SK-N-SH (cell line): Measurements from ENCODE around the gene NPAS1. TPM values are rescaled to one million over a fixed set of nuclear protein-coding genes. Genes with fewer than 3 reads are reported as not detected.

Experiments
- CTCF ChIA-PET: fragments of 300-600, 350-600 bp; formaldehyde crosslinking; extraction: SDS; loops from one replicate; lab custom pipeline; 2021; lab: Yijun Ruan, JAX
- POLR2A ChIA-PET: fragments of 350-600 bp; sonication (Branson Sonifier 250); formaldehyde crosslinking; extraction: SDS; loops from one replicate; lab custom pipeline; 2020; ENCODE audit warnings: antibody characterized with exemption, inconsistent platforms; lab: Yijun Ruan, JAX
- DNase-seq: peaks from one replicate; pipeline ENCODE4 v3.0.0; 2012
- H2AFZ ChIP-seq: fragments of 200-600 bp; sonication (generic); 2 replicates; pipeline ENCODE4 v1.8.1; 2016; ENCODE audit warnings: antibody characterized with exemption, mild to moderate bottlenecking, low read depth
- H3F3A ChIP-seq: fragments of 200-600 bp; sonication (generic); replicated peaks from 2 replicates; pipeline ENCODE3; 2016; ENCODE audit warnings: antibody characterized with exemption, mild to moderate bottlenecking; ENCODE audit not compliant: insufficient read depth
- H3K27ac ChIP-seq, 2 experiments: fragments of 200-500 bp in 1 of 2; fragments of 200-600 bp in 1 of 2; sonication (Bioruptor generic) in 1 of 2; sonication (generic), shearing (Covaris generic) in 1 of 2; 2 replicates each; pipeline versions ENCODE4 v1.5.1 to v1.6.1; 2014 to 2016; ENCODE audit warnings: low read depth in 2 of 2, inconsistent platforms in 1 of 2, low read length in 1 of 2, mild to moderate bottlenecking in 1 of 2, mixed read lengths in 1 of 2
- H3K27me3 ChIP-seq: fragments of 200-600 bp; sonication (generic), shearing (Covaris generic); 2 replicates; pipeline ENCODE4 v1.6.1; 2016; ENCODE audit warnings: mixed run types; ENCODE audit not compliant: insufficient read depth
- H3K36me3 ChIP-seq, 2 experiments: fragments of 200-500 bp in 1 of 2; fragments of 200-600 bp in 1 of 2; sonication (Bioruptor generic) in 1 of 2; sonication (generic) in 1 of 2; replicated peaks in 1 of 2; 2 replicates each; pipeline versions ENCODE3 to v1.5.1; 2014 to 2016; ENCODE audit warnings: low read length in 1 of 2, mild to moderate bottlenecking in 1 of 2; ENCODE audit not compliant: insufficient read depth in 2 of 2, control insufficient read depth in 1 of 2
- H3K4me1 ChIP-seq, 2 experiments: fragments of 200-500 bp in 1 of 2; fragments of 200-600 bp in 1 of 2; sonication (Bioruptor generic) in 1 of 2; sonication (generic), shearing (Covaris generic) in 1 of 2; 2 replicates each; pipeline versions ENCODE4 v1.5.1 to v1.6.1; 2014 to 2016; ENCODE audit warnings: low read depth in 1 of 2, low read length in 1 of 2, mixed run types in 1 of 2; ENCODE audit not compliant: insufficient read depth in 2 of 2, control insufficient read depth in 1 of 2
- H3K4me2 ChIP-seq: fragments of 200-600 bp; sonication (generic), shearing (Covaris generic); 2 replicates; pipeline ENCODE4 v1.6.1; 2017; ENCODE audit warnings: mixed run types
- H3K4me3 ChIP-seq, 2 experiments: fragments of 200-500 bp in 1 of 2; fragments of 200-600 bp in 1 of 2; sonication (Bioruptor generic) in 1 of 2; sonication (generic), shearing (Covaris generic) in 1 of 2; 2 replicates each; pipeline versions ENCODE4 v1.5.1 to v1.8.1; 2014 to 2016; ENCODE audit warnings: low read depth in 2 of 2, inconsistent platforms in 1 of 2, low read length in 1 of 2, mild to moderate bottlenecking in 1 of 2, mixed read lengths in 1 of 2, moderate library complexity in 1 of 2
- H3K79me2 ChIP-seq: fragments of 200-600 bp; sonication (generic); 2 replicates; pipeline ENCODE4 v1.8.1; 2017; ENCODE audit warnings: mild to moderate bottlenecking; ENCODE audit not compliant: insufficient read depth
- H3K9ac ChIP-seq: fragments of 200-600 bp; sonication (generic); 2 replicates; pipeline ENCODE4 v1.6.1; 2017; ENCODE audit warnings: mixed run types
- H3K9me2 ChIP-seq: fragments of 200-600 bp; sonication (generic); 2 replicates; pipeline ENCODE4 v1.6.1; 2017; ENCODE audit warnings: mixed run types
- H3K9me3 ChIP-seq: fragments of 200-600 bp; sonication (generic); 2 replicates; pipeline ENCODE4 v1.6.1; 2017; ENCODE audit warnings: mixed run types, mild to moderate bottlenecking, moderate library complexity
- H4K20me1 ChIP-seq: fragments of 200-600 bp; sonication (generic); 2 replicates; pipeline ENCODE4 v1.6.1; 2017; ENCODE audit warnings: mild to moderate bottlenecking, mixed run types; ENCODE audit not compliant: insufficient read depth
- CHD2 ChIP-seq: fragments of 150-350 bp; IDR thresholded peaks from 2 replicates; pipeline ENCODE4 v1.6.1; 2018; ENCODE audit warnings: low read length; ENCODE audit not compliant: partially characterized antibody
- ELF1 ChIP-seq: IDR thresholded peaks from 2 replicates; pipeline ENCODE4 v1.4.0; 2012
- EP300 ChIP-seq, 2 experiments: IDR thresholded peaks; 2 replicates each; pipeline versions ENCODE4 v1.4.0 to v1.6.1; 2012; ENCODE audit warnings: borderline replicate concordance in 1 of 2, low read depth in 1 of 2, low read length in 1 of 2
- EZH2phosphoT487 ChIP-seq: fragments of 200-600 bp; sonication (generic); IDR thresholded peaks from 2 replicates; pipeline ENCODE4 v1.6.1; 2017; ENCODE audit warnings: low read depth, mixed run types, mild to moderate bottlenecking, antibody characterized with exemption, moderate library complexity, borderline replicate concordance
- FOSL2 ChIP-seq: IDR thresholded peaks from 2 replicates; pipeline ENCODE4 v1.4.0; 2012; ENCODE audit warnings: low read depth, mild to moderate bottlenecking, moderate library complexity, borderline replicate concordance
- FOXJ3 ChIP-seq: sonication (generic); formaldehyde crosslinking; IDR thresholded peaks from 2 replicates; pipeline ENCODE4 v1.5.1; 2020; ENCODE audit warnings: mild to moderate bottlenecking, missing genetic modification reagents
- GABPA ChIP-seq: IDR thresholded peaks from 2 replicates; pipeline ENCODE4 v1.4.0; 2012; ENCODE audit warnings: low read depth, mild to moderate bottlenecking
- JUND ChIP-seq: IDR thresholded peaks from 2 replicates; pipeline ENCODE4 v1.4.0; 2012
- MXI1 ChIP-seq: IDR thresholded peaks from 2 replicates; pipeline ENCODE4 v1.6.1; 2012; ENCODE audit warnings: mild to moderate bottlenecking, low read depth, low read length, improper control_type of control experiment
- POLR2AphosphoS5 ChIP-seq: IDR thresholded peaks from 2 replicates; pipeline ENCODE4 v1.6.1; 2012; ENCODE audit warnings: low read depth, low read length
- SIN3A ChIP-seq: IDR thresholded peaks from 2 replicates; pipeline ENCODE4 v1.6.1; 2012; ENCODE audit warnings: low read depth, mild to moderate bottlenecking, low read length, moderate library complexity, borderline replicate concordance
- TAF1 ChIP-seq: IDR thresholded peaks from 2 replicates; pipeline ENCODE4 v1.6.1; 2012; ENCODE audit warnings: low read depth, mild to moderate bottlenecking, low read length, moderate library complexity, borderline replicate concordance
- TCF12 ChIP-seq: IDR thresholded peaks from 2 replicates; pipeline ENCODE4 v1.4.0; 2012
- USF1 ChIP-seq: IDR thresholded peaks from 2 replicates; pipeline ENCODE4 v1.4.0; 2012; ENCODE audit warnings: low read depth, borderline replicate concordance
- WGBS: methylation state at CpG from one replicate; pipeline ENCODE4 v1.1.6; 2017; ENCODE audit warnings: low lambda C conversion rate; 5-methylcytosine and 5-hydroxymethylcytosine counted together
- polyA plus RNA-seq, 3 experiments: library from polyadenylated mRNA; depleted of rRNA; stranded (reverse); fragments of >200 nt; gene quantifications; 2 replicates each; pipeline ENCODE4 v1.2.3, GENCODE V29; 2012
- TF ChIP-seq, protein P1 (sequence below): IDR thresholded peaks from 2 replicates; pipeline ENCODE4 v1.4.0; 2012; ENCODE audit warnings: low read depth
- TF ChIP-seq, protein P2 (sequence below): IDR thresholded peaks from 2 replicates; pipeline ENCODE4 v1.4.0; 2012; ENCODE audit warnings: low read depth, borderline replicate concordance
- TF ChIP-seq, protein P3 (sequence below): IDR thresholded peaks from 2 replicates; pipeline ENCODE4; 2012

Gene NPAS1
- polyA plus RNA-seq, 1 of the 3 experiments (the other 2 are of a cell fraction): 1.1 TPM

GRCh38 chr19:47000373-47000772 is 19.3 kb upstream of the NPAS1 start:
- Histone ChIP-seq H3K27ac (no peak overlapping the region; a peak in 1 of 4 replicates), H3K9me3 (no peaks in the 10 kb centered on the region), H3K4me1 (peaks cover 0 to 9% of the 10 kb centered on the region in 2 experiments; a peak in 1 of 4 replicates)
- TF ChIP-seq, protein P1, sequence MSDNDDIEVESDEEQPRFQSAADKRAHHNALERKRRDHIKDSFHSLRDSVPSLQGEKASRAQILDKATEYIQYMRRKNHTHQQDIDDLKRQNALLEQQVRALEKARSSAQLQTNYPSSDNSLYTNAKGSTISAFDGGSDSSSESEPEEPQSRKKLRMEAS: no peak
- TF ChIP-seq TCF12 (no peak), MXI1 (no peak), CHD2 (no peak), SIN3A (no peak), POLR2AphosphoS5 (no peak), TAF1 (no peak), JUND (no peak), ELF1 (no peak), FOXJ3 (CRISPR knock-in tag) (no peak), FOSL2 (no peak), GABPA (no peak), EZH2phosphoT487 (no peak), USF1 (no peak), EP300 (IDR thresholded peaks at IDR 0.05; ENCODE audit: borderline replicate concordance in 1 of 2, low read depth in 1 of 2, low read length in 1 of 2) (no peak)
- TF ChIP-seq, protein P2, sequence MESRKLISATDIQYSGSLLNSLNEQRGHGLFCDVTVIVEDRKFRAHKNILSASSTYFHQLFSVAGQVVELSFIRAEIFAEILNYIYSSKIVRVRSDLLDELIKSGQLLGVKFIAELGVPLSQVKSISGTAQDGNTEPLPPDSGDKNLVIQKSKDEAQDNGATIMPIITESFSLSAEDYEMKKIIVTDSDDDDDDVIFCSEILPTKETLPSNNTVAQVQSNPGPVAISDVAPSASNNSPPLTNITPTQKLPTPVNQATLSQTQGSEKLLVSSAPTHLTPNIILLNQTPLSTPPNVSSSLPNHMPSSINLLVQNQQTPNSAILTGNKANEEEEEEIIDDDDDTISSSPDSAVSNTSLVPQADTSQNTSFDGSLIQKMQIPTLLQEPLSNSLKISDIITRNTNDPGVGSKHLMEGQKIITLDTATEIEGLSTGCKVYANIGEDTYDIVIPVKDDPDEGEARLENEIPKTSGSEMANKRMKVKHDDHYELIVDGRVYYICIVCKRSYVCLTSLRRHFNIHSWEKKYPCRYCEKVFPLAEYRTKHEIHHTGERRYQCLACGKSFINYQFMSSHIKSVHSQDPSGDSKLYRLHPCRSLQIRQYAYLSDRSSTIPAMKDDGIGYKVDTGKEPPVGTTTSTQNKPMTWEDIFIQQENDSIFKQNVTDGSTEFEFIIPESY: no peak
- TF ChIP-seq, all 33 proteins: peak for 0
- H3F3A ChIP-seq: peaks cover 12% of the 10 kb centered on the region
- no peak for DNase-seq
- H2AFZ ChIP-seq: no peak overlapping the region
- CTCF ChIA-PET: interaction anchor here (5.8 kb wide), 1 partner anchor 9 kb away, joined by 49 read pairs; no protein-coding TSS in a partner anchor
- H3K9me2 ChIP-seq: no peaks in the 10 kb centered on the region
- no peaks in the 10 kb centered on the region for H3K79me2 ChIP-seq
- H3K4me3 ChIP-seq: no peak overlapping the region
- no peak overlapping the region for H3K9ac ChIP-seq
- peaks cover 6% of the 10 kb centered on the region; the same call in 1 of the 2 replicates for H4K20me1 ChIP-seq
- no peak overlapping the region for H3K4me2 ChIP-seq
- peaks cover 12 to 49% of the 10 kb centered on the region in 2 experiments for H3K36me3 ChIP-seq
- POLR2A ChIA-PET: no interaction called here
- 96% methylated on average over 18 of the region's 18 CpGs for WGBS
- no peaks in the 10 kb centered on the region for H3K27me3 ChIP-seq

- no peak for DNase-seq
- POLR2A ChIA-PET: no interaction called here
- no peaks in the 10 kb centered on the region for H3K27me3 ChIP-seq
- H3K79me2 ChIP-seq: no peaks in the 10 kb centered on the region
- peaks cover 6% of the 10 kb centered on the region; the same call in 1 of the 2 replicates for H4K20me1 ChIP-seq
- TF ChIP-seq, protein P3, sequence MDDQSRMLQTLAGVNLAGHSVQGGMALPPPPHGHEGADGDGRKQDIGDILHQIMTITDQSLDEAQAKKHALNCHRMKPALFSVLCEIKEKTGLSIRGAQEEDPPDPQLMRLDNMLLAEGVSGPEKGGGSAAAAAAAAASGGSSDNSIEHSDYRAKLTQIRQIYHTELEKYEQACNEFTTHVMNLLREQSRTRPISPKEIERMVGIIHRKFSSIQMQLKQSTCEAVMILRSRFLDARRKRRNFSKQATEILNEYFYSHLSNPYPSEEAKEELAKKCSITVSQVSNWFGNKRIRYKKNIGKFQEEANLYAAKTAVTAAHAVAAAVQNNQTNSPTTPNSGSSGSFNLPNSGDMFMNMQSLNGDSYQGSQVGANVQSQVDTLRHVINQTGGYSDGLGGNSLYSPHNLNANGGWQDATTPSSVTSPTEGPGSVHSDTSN: no peak
- H3K36me3 ChIP-seq: peaks cover 9 to 49% of the 10 kb centered on the region in 2 experiments
- no peak overlapping the region for H3K4me2 ChIP-seq
- 98% methylated on average over 6 of the region's 11 CpGs for WGBS
- CTCF ChIA-PET: interaction anchor here (1.0 to 5.8 kb wide), 5 partner anchors 10 to 146 kb away, joined by 3 to 49 read pairs (median 4); no protein-coding TSS in a partner anchor
- H2AFZ ChIP-seq: no peak overlapping the region
- no peaks in the 10 kb centered on the region for H3K9me3 ChIP-seq
- no peak overlapping the region for H3K9ac ChIP-seq
- peaks cover 12% of the 10 kb centered on the region for H3F3A ChIP-seq
- H3K4me3 ChIP-seq: no peak overlapping the region
- no peaks in the 10 kb centered on the region for H3K9me2 ChIP-seq
- H3K27ac ChIP-seq: no peak overlapping the region
- peaks cover 0 to 9% of the 10 kb centered on the region in 2 experiments; a peak in 1 of 4 replicates for H3K4me1 ChIP-seq
These were observed 18.1 kb upstream of the NPAS1 start for GRCh38 chr19:47001584-47001983.
